ENCODE results near the gene RPS6KA1. TPM values are rescaled to one million over a fixed set of nuclear protein-coding genes. Genes with fewer than 3 reads are reported as not detected.
"Not testable (repeated sequence)": the region's sequence is repeated elsewhere in the genome, so short reads cannot be mapped to it uniquely, and the experiment has no call there.

RPS6KA1 gene
- total RNA-seq, 2 donors from 2014 or later = 174 to 198 TPM

DNA sequence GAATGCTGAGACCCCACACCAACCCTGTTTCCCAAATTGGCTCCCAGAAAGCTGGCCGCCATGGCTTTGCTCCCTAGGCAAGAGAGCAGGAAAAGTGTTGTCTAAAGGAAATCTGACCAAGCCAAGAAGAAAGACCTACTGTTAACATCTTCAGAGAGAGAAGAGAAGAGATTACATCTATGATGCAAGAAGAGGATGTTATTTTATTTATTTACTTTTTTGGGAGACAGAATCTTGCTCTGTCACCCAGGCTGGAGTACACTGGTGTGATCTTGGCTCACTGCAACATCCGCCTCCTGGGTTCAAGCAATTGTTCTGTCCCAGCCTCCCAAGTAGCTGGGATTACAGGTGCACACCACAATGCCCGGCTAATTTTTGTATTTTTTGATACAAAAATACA lies 35.6 kb upstream of the RPS6KA1 start:
- Histone ChIP-seq H3K4me3 (no peak overlapping the region), H3K27ac (no peak overlapping the region), H3K36me3 (no peaks in the 10 kb centered on the region), H3K4me1 (no peaks in the 10 kb centered on the region), H3K9ac (ENCODE audit: low read depth in 2 of 2, low read length in 2 of 2) (no peak overlapping the region), H3K27me3 (no peaks in the 10 kb centered on the region), H3K9me3 (no peaks in the 10 kb centered on the region)
- intact Hi-C loops (cut with DNase I) = loop anchor here (10.0 kb wide), 1 partner anchor 91 kb away; no protein-coding TSS in a partner anchor
- no peak for DNase-seq
- TF ChIP-seq CTCF (IDR thresholded peaks at IDR 0.05) = no peak

- no peak for TF ChIP-seq CTCF (IDR thresholded peaks at IDR 0.05)
- Histone ChIP-seq H3K27ac (no peak overlapping the region), H3K4me3 (no peak overlapping the region), H3K9me3 (no peaks in the 10 kb centered on the region), H3K27me3 (no peaks in the 10 kb centered on the region), H3K9ac (ENCODE audit: low read depth in 2 of 2, low read length in 2 of 2) (no peak overlapping the region), H3K36me3 (no peaks in the 10 kb centered on the region), H3K4me1 (no peaks in the 10 kb centered on the region)
- intact Hi-C loops (cut with DNase I) = loop anchor here (10.0 kb wide), 1 partner anchor 88 kb away; no protein-coding TSS in a partner anchor
- DNase-seq = no peak
These were observed 32.7 kb upstream of the RPS6KA1 start for GRCh38 chr1:26496861-26497260.

GRCh38 chr1:26498894-26499293 lies 30.7 kb upstream of the RPS6KA1 start:
- Histone ChIP-seq H3K9ac (ENCODE audit: low read depth in 2 of 2, low read length in 2 of 2) (no peak overlapping the region), H3K9me3 (no peaks in the 10 kb centered on the region), H3K4me1 (no peaks in the 10 kb centered on the region), H3K27me3 (no peaks in the 10 kb centered on the region), H3K27ac (no peak overlapping the region), H3K4me3 (no peak overlapping the region), H3K36me3 (no peaks in the 10 kb centered on the region)
- no peak for TF ChIP-seq CTCF (IDR thresholded peaks at IDR 0.05)
- DNase-seq = no peak
- intact Hi-C loops (cut with DNase I) = loop anchor here (10.0 kb wide), 1 partner anchor 86 kb away; no protein-coding TSS in a partner anchor

GRCh38 chr1:26500488-26501175 lies 28.9 kb upstream of the RPS6KA1 start:
- peak overlapping the region; percentile 97 for H3K27ac ChIP-seq
- peak overlapping the region; percentile 85 to 95 for H3K9ac ChIP-seq (ENCODE audit: low read depth in 2 of 2, low read length in 2 of 2)
- no peaks in the 10 kb centered on the region for H3K9me3 ChIP-seq
- intact Hi-C loops (cut with DNase I) = no loop called here
- peak overlapping the region; percentile 61 for H3K4me3 ChIP-seq
- no peaks in the 10 kb centered on the region for H3K27me3 ChIP-seq
- H3K36me3 ChIP-seq = no peaks in the 10 kb centered on the region
- H3K4me1 ChIP-seq = no peaks in the 10 kb centered on the region
- DNase-seq = peak; percentile 95
- TF ChIP-seq CTCF (IDR thresholded peaks at IDR 0.05) = no peak

DNA sequence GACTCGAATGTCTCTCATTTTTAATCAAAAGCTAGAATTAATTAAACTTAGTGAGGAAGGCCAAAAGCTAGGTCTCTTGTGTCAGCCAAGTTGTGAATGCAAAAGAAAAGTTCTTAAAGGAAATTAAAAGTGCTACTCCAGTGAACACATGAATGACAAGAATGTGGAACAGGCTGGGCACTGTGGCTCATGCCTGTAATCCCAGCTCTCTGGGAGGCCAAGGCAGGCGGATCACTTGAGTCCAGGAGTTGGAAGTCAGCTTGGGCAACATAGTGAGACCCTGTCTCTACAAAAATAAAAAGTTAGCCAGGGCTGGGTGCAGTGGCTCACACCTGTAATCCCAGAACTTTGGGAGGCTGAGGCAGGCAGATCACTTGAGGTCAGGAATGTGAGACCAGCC lies 18.9 kb upstream of the RPS6KA1 start:
- H3K36me3 ChIP-seq; H3K9me3 ChIP-seq; intact Hi-C loops (cut with DNase I); H3K27ac ChIP-seq; H3K9ac ChIP-seq (ENCODE audit: low read depth in 2 of 2, low read length in 2 of 2); H3K4me1 ChIP-seq; DNase-seq; H3K4me3 ChIP-seq; H3K27me3 ChIP-seq: not testable (repeated sequence)

DNA sequence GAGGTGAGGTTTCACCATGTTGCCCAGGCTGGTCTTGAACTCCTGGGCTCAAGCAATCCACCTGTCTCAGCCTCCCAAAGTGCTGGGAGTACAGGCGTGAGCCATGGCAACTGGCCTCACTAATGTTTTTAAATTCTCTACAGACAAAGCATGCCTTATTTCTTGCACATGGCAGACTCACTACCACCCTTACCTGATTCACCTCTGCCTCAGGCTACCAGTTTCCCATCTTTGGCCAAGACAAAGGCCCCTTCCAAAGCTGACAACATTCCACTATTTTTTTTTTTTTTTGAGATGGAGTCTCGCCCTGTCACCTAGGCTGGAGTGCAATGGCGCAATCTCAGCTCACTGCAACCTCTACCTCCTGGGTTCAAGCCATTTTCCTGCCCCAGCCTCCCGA lies 13.7 kb upstream of the RPS6KA1 start:
- intact Hi-C loops (cut with DNase I); H3K9me3 ChIP-seq; H3K9ac ChIP-seq (ENCODE audit: low read depth in 2 of 2, low read length in 2 of 2); H3K36me3 ChIP-seq; H3K4me1 ChIP-seq; H3K27ac ChIP-seq; H3K4me3 ChIP-seq; DNase-seq; H3K27me3 ChIP-seq: not testable (repeated sequence)
